PFSK-1 (cell line): ENCODE data around the gene CEP63.

Experiments
- POLR2AphosphoS5 ChIP-seq: IDR thresholded peaks from 2 replicates; pipeline ENCODE4 v1.6.1; 2012; ENCODE audit warnings: low read depth, mild to moderate bottlenecking, control low read depth, low read length, moderate library complexity
- REST ChIP-seq, 2 experiments: IDR thresholded peaks; 2 replicates each; pipeline versions ENCODE4 v1.6.1 to v1.8.0; 2011 to 2012; ENCODE audit warnings: low read depth in 2 of 2, low read length in 2 of 2, control low read depth in 1 of 2, inconsistent platforms in 1 of 2, mild to moderate bottlenecking in 1 of 2, moderate library complexity in 1 of 2; ENCODE audit not compliant: insufficient read depth in 1 of 2
- TAF1 ChIP-seq: IDR thresholded peaks from 2 replicates; pipeline ENCODE4 v1.6.1; 2012; ENCODE audit warnings: low read length, control low read depth, borderline replicate concordance; ENCODE audit not compliant: insufficient read depth

GRCh38 chr3:134622806-134623365 lies 137.0 kb downstream of the CEP63 start:
- TF ChIP-seq POLR2AphosphoS5 (no peak), REST (IDR thresholded peaks at IDR 0.05; ENCODE audit: insufficient read depth in 1 of 2, low read depth in 2 of 2, low read length in 2 of 2) (no peak), TAF1 (no peak)
